PC-3 (cell line): Measurements from ENCODE around the gene RAB11FIP4. TPM values are rescaled to one million over a fixed set of nuclear protein-coding genes. Genes with fewer than 3 reads are reported as not detected.

ENCODE experiments used
- ATAC-seq: fragments of 200-7000 bp; cut with Tn5 transposase; 2 replicates; pipeline ENCODE4 v1.9.1; 2020; ENCODE audit warnings: mild to moderate bottlenecking, moderate library complexity
- BruUV-seq: library from RNA; stranded (reverse); fragments of 400-500 nt; replicated peaks from 2 replicates; lab custom pipeline; 2021; lab: Mats Ljungman, UMichigan
- CTCF ChIA-PET: fragments of 300-600 bp; sonication (Branson Sonifier 250); formaldehyde crosslinking; loops from one replicate; lab custom pipeline; 2022; ENCODE audit warnings: antibody characterized with exemption; lab: Charles Lee
- POLR2A ChIA-PET: fragments of 300-600 bp; sonication (Branson Sonifier 250); formaldehyde crosslinking; loops from one replicate; lab custom pipeline; 2022; ENCODE audit warnings: antibody characterized with exemption; ENCODE audit not compliant: unreplicated experiment; lab: Charles Lee
- DNase-seq: peaks from one replicate; pipeline ENCODE4 v3.0.0-alpha.2; 2015
- H2AFZ ChIP-seq: fragments of 300-600 bp; sonication (generic); 2 replicates; pipeline ENCODE4 v1.6.0; 2016; ENCODE audit warnings: antibody characterized with exemption, low read length
- H3F3A ChIP-seq: fragments of 300-600 bp; sonication (generic); one replicate; pipeline ENCODE4 v1.6.0; 2017; ENCODE audit warnings: antibody characterized with exemption, low read length, control low read depth, mild to moderate bottlenecking; ENCODE audit not compliant: unreplicated experiment
- H3K27ac ChIP-seq: fragments of 300-600 bp; sonication (generic); 2 replicates; pipeline ENCODE4 v1.5.1; 2016; ENCODE audit warnings: mild to moderate bottlenecking, low read length
- H3K27me3 ChIP-seq: fragments of 300-600 bp; sonication (generic); 2 replicates; pipeline ENCODE4 v1.6.1; 2016; ENCODE audit warnings: low read length, mixed read lengths
- H3K36me3 ChIP-seq: fragments of 300-600 bp; sonication (generic); 2 replicates; pipeline ENCODE4 v1.6.1; 2016; ENCODE audit warnings: low read depth, mixed run types, low read length, mixed read lengths
- H3K4me1 ChIP-seq: fragments of 300-600 bp; sonication (generic); 2 replicates; pipeline ENCODE4 v1.5.1; 2016; ENCODE audit warnings: low read length; ENCODE audit not compliant: insufficient read depth
- H3K4me2 ChIP-seq: fragments of 300-600 bp; sonication (generic); 2 replicates; pipeline ENCODE4 v1.6.0; 2016; ENCODE audit warnings: low read length
- H3K4me3 ChIP-seq: fragments of 300-600 bp; sonication (generic); 2 replicates; pipeline ENCODE4 v1.5.1; 2016; ENCODE audit warnings: mild to moderate bottlenecking, low read length, mixed read lengths
- H3K79me2 ChIP-seq: fragments of 300-600 bp; sonication (generic); 2 replicates; pipeline ENCODE4 v1.6.1; 2017; ENCODE audit warnings: low read length, mixed read lengths
- H3K9ac ChIP-seq: fragments of 300-600 bp; sonication (generic); 2 replicates; pipeline ENCODE4 v1.6.0; 2016; ENCODE audit warnings: mild to moderate bottlenecking, low read length
- H3K9me2 ChIP-seq: fragments of 300-600 bp; sonication (generic); replicated peaks from 2 replicates; pipeline ENCODE4 v1.6.1; 2016; ENCODE audit warnings: mixed run types, low read length, mixed read lengths
- H3K9me3 ChIP-seq: fragments of 300-600 bp; sonication (generic); 2 replicates; pipeline ENCODE4 v1.6.1; 2016; ENCODE audit warnings: low read length, mixed read lengths
- H4K20me1 ChIP-seq: fragments of 300-600 bp; sonication (generic); 2 replicates; pipeline ENCODE4 v1.6.1; 2016; ENCODE audit warnings: low read length, mixed read lengths
- CTCF ChIP-seq: fragments of 300-600 bp; sonication (generic); conservative IDR thresholded peaks from 2 replicates; pipeline ENCODE4 v1.5.1; 2017; ENCODE audit warnings: antibody characterized with exemption, low read depth, mild to moderate bottlenecking, low read length
- EZH2 ChIP-seq: fragments of 300-600 bp; sonication (generic); IDR thresholded peaks from one replicate; pipeline ENCODE4 v1.6.1; 2017; ENCODE audit warnings: antibody characterized with exemption, mild to moderate bottlenecking, low read length; ENCODE audit not compliant: unreplicated experiment
- EZH2phosphoT487 ChIP-seq: fragments of 300-600 bp; sonication (generic); IDR thresholded peaks from 2 replicates; pipeline ENCODE4 v1.6.1; 2018; ENCODE audit warnings: mild to moderate bottlenecking, antibody characterized with exemption, low read length, borderline replicate concordance
- intact Hi-C: fragments of 100-400 bp; cut with micrococcal nuclease; formaldehyde crosslinking; loops from 2 replicates; pipeline ENCODE4 v1.9.0; 2023
- total RNA-seq: library from RNA; depleted of rRNA; stranded (reverse); fragments of >200 nt; gene quantifications from 2 replicates; pipeline ENCODE4 v1.2.3, GENCODE V29; 2014

RAB11FIP4 gene
- total RNA-seq, 1 experiment from 2014 or later: 4.2 TPM

DNA sequence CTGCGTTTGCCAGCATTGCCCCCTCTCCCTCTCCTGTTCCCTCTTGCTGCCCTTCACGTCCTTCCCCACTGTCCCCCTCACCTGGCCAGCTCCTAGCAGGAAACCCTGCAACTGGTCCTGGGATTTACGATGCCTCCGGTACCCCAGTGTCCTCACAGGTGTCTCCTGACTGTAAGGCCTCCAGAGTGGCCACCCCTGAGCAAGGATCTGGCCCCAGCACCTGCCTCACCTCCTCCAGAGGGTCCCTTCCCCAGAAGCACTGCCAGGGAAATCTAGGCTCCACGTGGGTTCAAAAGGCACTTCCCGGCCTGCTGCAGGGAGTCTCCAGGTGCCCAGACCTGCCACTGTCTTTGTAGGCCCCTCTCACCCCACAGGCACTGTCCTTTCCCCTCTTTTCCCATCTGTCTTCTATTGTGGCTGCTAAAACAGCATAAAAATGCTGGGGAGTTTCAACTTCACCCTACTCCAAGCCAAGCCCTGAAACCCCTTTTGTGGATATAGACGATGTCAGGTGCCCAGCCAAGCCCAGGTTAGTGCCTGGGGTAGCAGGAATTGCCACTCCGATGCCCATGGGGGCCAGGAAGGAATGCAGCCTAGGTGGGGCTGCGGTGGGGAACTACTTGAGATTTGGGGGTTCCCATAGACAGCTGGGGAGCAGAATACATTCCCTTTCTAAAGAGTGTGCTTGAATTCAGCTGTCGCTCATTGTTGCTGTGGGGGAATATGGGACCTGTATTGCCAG lies 25.7 kb downstream of the RAB11FIP4 start:
- no peak for DNase-seq
- Histone ChIP-seq H3K4me3 (no peak overlapping the region), H3F3A (no peaks in the 10 kb centered on the region), H3K9me2 (no peaks in the 10 kb centered on the region), H3K9me3 (no peaks in the 10 kb centered on the region), H3K9ac (no peak overlapping the region), H3K4me2 (no peak overlapping the region), H3K27me3 (no peaks in the 10 kb centered on the region), H4K20me1 (no peaks in the 10 kb centered on the region), H3K36me3 (no peaks in the 10 kb centered on the region), H3K4me1 (no peaks in the 10 kb centered on the region), H3K79me2 (no peaks in the 10 kb centered on the region), H2AFZ (no peak overlapping the region), H3K27ac (no peak overlapping the region)
- POLR2A ChIA-PET: no interaction called here
- no peak for ATAC-seq
- intact Hi-C loops: no loop called here
- BruUV-seq: no TSS peak
- CTCF ChIA-PET: no interaction called here
- TF ChIP-seq EZH2 (no peak), EZH2phosphoT487 (no peak), CTCF (no peak)

- no peaks in the 10 kb centered on the region for H3K27me3 ChIP-seq
- no peaks in the 10 kb centered on the region for H3K9me2 ChIP-seq
- intact Hi-C loops: no loop called here
- no peak overlapping the region for H2AFZ ChIP-seq
- no TSS peak for BruUV-seq
- H3K27ac ChIP-seq: no peak overlapping the region
- no peaks in the 10 kb centered on the region for H3K4me1 ChIP-seq
- H3K4me3 ChIP-seq: no peak overlapping the region
- H3K9ac ChIP-seq: no peak overlapping the region
- H3K36me3 ChIP-seq: no peaks in the 10 kb centered on the region
- no peaks in the 10 kb centered on the region for H3K79me2 ChIP-seq
- ChIA-PET CTCF (no interaction called here), POLR2A (no interaction called here)
- no peaks in the 10 kb centered on the region for H3F3A ChIP-seq
- ATAC-seq (no peak), DNase-seq (no peak)
- no peaks in the 10 kb centered on the region for H4K20me1 ChIP-seq
- TF ChIP-seq EZH2 (no peak), CTCF (no peak), EZH2phosphoT487 (no peak)
- H3K9me3 ChIP-seq: no peaks in the 10 kb centered on the region
- H3K4me2 ChIP-seq: no peak overlapping the region
Measured at GRCh38 chr17:31418773-31419350, 27.4 kb downstream of the RAB11FIP4 start.

GRCh38 chr17:31422443-31422842 lies 31.0 kb downstream of the RAB11FIP4 start:
- Histone ChIP-seq H3K9me2 (no peaks in the 10 kb centered on the region), H4K20me1 (no peaks in the 10 kb centered on the region), H3K9ac (no peak overlapping the region), H3F3A (no peaks in the 10 kb centered on the region), H3K27me3 (no peaks in the 10 kb centered on the region), H2AFZ (no peak overlapping the region), H3K36me3 (no peaks in the 10 kb centered on the region), H3K4me3 (no peak overlapping the region), H3K27ac (no peak overlapping the region), H3K79me2 (no peaks in the 10 kb centered on the region), H3K4me2 (no peak overlapping the region), H3K9me3 (no peaks in the 10 kb centered on the region), H3K4me1 (no peaks in the 10 kb centered on the region)
- CTCF ChIA-PET: no interaction called here
- POLR2A ChIA-PET: no interaction called here
- ATAC-seq: no peak
- TF ChIP-seq EZH2 (no peak), CTCF (no peak), EZH2phosphoT487 (no peak)
- no peak for DNase-seq
- intact Hi-C loops: no loop called here
- BruUV-seq: no TSS peak
